Panc1 (cell line): ENCODE measurements around the gene ELFN1.

ENCODE experiments used
- CTCF ChIP-seq: fragments of 450-650 bp; IDR thresholded peaks from 2 replicates; pipeline ENCODE4 v1.5.1; 2017; ENCODE audit warnings: mild to moderate bottlenecking
- POLR2AphosphoS5 ChIP-seq: IDR thresholded peaks from 2 replicates; pipeline ENCODE4 v1.6.1; 2012; ENCODE audit warnings: mild to moderate bottlenecking, low read depth, low read length, moderate library complexity

DNA sequence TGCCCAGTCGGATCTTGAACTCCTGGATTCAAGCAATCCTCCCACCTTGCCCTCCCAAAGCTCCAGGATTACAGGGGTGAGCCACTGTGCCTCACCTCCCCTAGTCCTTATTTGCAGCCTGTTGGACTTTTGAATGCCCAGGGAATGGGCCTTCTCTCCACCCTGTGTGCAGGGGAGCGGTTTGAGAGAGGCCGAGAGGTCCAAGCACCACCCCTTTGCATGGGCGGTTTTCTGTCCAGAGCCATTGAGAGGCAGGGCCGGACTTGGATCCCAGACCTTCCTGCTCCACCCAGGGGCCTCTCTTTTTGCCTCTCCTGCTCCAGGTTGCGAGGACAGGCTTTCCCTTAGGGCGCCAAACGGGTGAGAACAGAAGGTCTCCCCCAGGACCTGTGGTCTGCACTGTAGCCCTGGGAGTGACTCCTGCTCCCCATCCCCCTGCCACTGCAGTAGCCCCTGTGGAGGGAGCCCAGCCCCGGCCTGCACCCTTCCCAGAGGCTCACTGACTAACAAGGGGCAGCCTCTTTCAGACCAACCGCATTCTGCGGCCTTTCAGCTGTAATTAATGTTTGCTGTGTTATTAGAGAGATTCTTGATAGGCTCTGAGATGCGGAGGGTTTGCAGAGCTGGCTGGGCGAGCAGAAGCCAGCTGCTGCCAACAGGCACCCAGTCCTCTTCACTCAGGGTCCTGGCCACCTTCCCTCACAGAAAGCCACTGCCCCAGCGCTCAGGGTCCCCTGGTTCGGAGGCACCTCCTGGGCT lies 57.9 kb downstream of the ELFN1 start:
- TF ChIP-seq CTCF, result no peak
- TF ChIP-seq POLR2AphosphoS5, result no peak
